OCI-LY3 (cell line): ENCODE data around the gene TSPAN9.

Source experiments
- H2AFZ ChIP-seq: fragments of 200-600, 300-600 bp; shearing (Covaris generic); 2 replicates; pipeline ENCODE4 v1.6.0; 2014; ENCODE audit warnings: antibody characterized with exemption, low read depth, low read length
- H3K27ac ChIP-seq: fragments of 200-600, 300-600 bp; sonication (generic); 2 replicates; pipeline ENCODE4 v1.5.1; 2014; ENCODE audit warnings: mild to moderate bottlenecking, low read length, moderate library complexity, mixed read lengths
- H3K27me3 ChIP-seq: fragments of 200-600, 300-600 bp; sonication (generic); 2 replicates; pipeline ENCODE4 v1.6.1; 2014; ENCODE audit warnings: low read depth, low read length, mixed read lengths
- H3K36me3 ChIP-seq: fragments of 200-600, 300-600 bp; sonication (generic); replicated peaks from 2 replicates; pipeline ENCODE3; 2014; ENCODE audit warnings: low read depth, low read length, mixed read lengths
- H3K4me1 ChIP-seq: fragments of 300-600, 200-600 bp; sonication (generic); 2 replicates; pipeline ENCODE4 v1.6.1; 2014; ENCODE audit warnings: low read length, mixed read lengths
- H3K4me2 ChIP-seq: fragments of 200-600, 300-600 bp; sonication (generic); 2 replicates; pipeline ENCODE4 v1.6.1; 2014; ENCODE audit warnings: low read length, mixed read lengths
- H3K4me3 ChIP-seq: fragments of 300-600, 200-600 bp; sonication (generic); 2 replicates; pipeline ENCODE4 v1.5.1; 2014; ENCODE audit warnings: antibody characterized with exemption, mild to moderate bottlenecking, low read length, moderate library complexity
- H3K79me2 ChIP-seq: fragments of 300-600, 200-600 bp; shearing (Covaris generic); 2 replicates; pipeline ENCODE4 v1.6.1; 2014; ENCODE audit warnings: mild to moderate bottlenecking, low read length, mixed read lengths
- H3K9ac ChIP-seq: fragments of 300-600, 200-600 bp; shearing (Covaris generic); 2 replicates; pipeline ENCODE4 v1.6.0; 2014; ENCODE audit warnings: mild to moderate bottlenecking, low read length, moderate library complexity
- H3K9me3 ChIP-seq: fragments of 200-600, 300-600 bp; shearing (Covaris generic); 2 replicates; pipeline ENCODE4 v1.6.1; 2014; ENCODE audit warnings: low read length, mixed read lengths; ENCODE audit not compliant: insufficient read depth
- H4K20me1 ChIP-seq: fragments of 200-600, 300-600 bp; sonication (generic); 2 replicates; pipeline ENCODE4 v1.6.1; 2016; ENCODE audit warnings: low read length, mixed read lengths; ENCODE audit not compliant: insufficient read depth
- EZH2phosphoT487 ChIP-seq: fragments of 200-600 bp; shearing (Covaris generic); IDR thresholded peaks from 2 replicates; pipeline ENCODE4 v1.6.1; 2018; ENCODE audit warnings: antibody characterized with exemption, mixed run types, low read depth
- TF ChIP-seq, protein P1 (sequence below): fragments of 200-600, 300-600 bp; sonication (generic); IDR thresholded peaks from 2 replicates; pipeline ENCODE4 v1.5.1; 2014; ENCODE audit warnings: antibody characterized with exemption, low read length, low read depth

TSPAN9 gene

DNA sequence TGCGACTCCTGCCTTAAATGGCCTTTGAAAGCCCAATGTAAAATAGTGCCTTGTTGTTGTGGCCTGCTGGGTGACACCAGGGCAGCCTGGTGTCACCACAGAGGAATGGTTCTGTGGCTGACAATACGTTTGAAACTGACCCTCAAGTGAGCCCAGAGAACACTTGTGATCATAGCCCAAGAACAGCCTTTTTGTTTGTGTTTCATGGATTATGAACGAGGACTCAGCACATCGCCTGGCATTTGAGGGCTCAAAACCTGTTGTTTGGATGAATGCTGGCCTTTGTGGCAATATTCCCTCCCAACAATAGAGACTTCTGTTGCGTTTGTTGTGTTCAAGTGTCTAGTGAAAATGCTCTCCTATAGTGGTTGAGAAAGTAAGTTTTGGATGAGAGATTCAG lies 48.5 kb downstream of the TSPAN9 start:
- H3K4me1 ChIP-seq, result peaks cover 17% of the 10 kb centered on the region
- H3K4me2 ChIP-seq, result no peak overlapping the region
- no peaks in the 10 kb centered on the region for H3K36me3 ChIP-seq
- no peak overlapping the region for H3K9ac ChIP-seq
- 0 out of 2 replicates have a peak, but pooled peaks cover 3% of the 10 kb centered on the region for H4K20me1 ChIP-seq
- no peak overlapping the region for H2AFZ ChIP-seq
- H3K27me3 ChIP-seq, result peaks cover 53% of the 10 kb centered on the region
- H3K4me3 ChIP-seq, result no peak overlapping the region
- H3K79me2 ChIP-seq, result no peaks in the 10 kb centered on the region
- 0 out of 2 replicates have a peak, but pooled peaks cover 3% of the 10 kb centered on the region for H3K9me3 ChIP-seq
- TF ChIP-seq, protein P1, sequence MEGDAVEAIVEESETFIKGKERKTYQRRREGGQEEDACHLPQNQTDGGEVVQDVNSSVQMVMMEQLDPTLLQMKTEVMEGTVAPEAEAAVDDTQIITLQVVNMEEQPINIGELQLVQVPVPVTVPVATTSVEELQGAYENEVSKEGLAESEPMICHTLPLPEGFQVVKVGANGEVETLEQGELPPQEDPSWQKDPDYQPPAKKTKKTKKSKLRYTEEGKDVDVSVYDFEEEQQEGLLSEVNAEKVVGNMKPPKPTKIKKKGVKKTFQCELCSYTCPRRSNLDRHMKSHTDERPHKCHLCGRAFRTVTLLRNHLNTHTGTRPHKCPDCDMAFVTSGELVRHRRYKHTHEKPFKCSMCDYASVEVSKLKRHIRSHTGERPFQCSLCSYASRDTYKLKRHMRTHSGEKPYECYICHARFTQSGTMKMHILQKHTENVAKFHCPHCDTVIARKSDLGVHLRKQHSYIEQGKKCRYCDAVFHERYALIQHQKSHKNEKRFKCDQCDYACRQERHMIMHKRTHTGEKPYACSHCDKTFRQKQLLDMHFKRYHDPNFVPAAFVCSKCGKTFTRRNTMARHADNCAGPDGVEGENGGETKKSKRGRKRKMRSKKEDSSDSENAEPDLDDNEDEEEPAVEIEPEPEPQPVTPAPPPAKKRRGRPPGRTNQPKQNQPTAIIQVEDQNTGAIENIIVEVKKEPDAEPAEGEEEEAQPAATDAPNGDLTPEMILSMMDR, result no peak
- no peak for TF ChIP-seq EZH2phosphoT487
- H3K27ac ChIP-seq, result no peak overlapping the region

DNA sequence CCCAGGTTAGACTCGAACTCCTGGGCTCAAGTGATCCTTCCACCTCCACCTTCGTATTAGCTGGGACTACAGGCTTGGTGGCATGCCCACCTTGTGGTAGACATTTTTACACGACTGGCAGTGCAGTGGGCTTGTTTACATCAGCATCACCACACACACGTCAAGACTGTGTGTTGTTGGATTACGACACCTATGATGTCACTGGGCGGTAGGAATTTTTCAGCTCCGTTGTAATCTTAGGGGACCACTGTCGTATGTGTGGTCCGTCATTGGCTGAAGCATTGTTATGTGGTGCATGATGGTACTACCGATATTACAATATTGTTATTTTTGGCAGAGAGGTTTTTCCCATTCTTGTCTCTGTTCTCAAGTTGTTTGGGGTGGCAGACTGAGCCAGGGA lies 50.7 kb downstream of the TSPAN9 start:
- Histone ChIP-seq H3K27me3 (peaks cover 59% of the 10 kb centered on the region), H3K4me2 (no peak overlapping the region), H3K36me3 (no peaks in the 10 kb centered on the region), H3K27ac (no peak overlapping the region), H3K4me1 (peaks cover 17% of the 10 kb centered on the region), H3K9ac (no peak overlapping the region), H3K79me2 (no peaks in the 10 kb centered on the region), H2AFZ (no peak overlapping the region), H4K20me1 (0 out of 2 replicates have a peak, but pooled peaks cover 3% of the 10 kb centered on the region), H3K4me3 (no peak overlapping the region), H3K9me3 (0 out of 2 replicates have a peak, but pooled peaks cover 3% of the 10 kb centered on the region)
- TF ChIP-seq, protein P1, result no peak
- TF ChIP-seq EZH2phosphoT487, result no peak

DNA sequence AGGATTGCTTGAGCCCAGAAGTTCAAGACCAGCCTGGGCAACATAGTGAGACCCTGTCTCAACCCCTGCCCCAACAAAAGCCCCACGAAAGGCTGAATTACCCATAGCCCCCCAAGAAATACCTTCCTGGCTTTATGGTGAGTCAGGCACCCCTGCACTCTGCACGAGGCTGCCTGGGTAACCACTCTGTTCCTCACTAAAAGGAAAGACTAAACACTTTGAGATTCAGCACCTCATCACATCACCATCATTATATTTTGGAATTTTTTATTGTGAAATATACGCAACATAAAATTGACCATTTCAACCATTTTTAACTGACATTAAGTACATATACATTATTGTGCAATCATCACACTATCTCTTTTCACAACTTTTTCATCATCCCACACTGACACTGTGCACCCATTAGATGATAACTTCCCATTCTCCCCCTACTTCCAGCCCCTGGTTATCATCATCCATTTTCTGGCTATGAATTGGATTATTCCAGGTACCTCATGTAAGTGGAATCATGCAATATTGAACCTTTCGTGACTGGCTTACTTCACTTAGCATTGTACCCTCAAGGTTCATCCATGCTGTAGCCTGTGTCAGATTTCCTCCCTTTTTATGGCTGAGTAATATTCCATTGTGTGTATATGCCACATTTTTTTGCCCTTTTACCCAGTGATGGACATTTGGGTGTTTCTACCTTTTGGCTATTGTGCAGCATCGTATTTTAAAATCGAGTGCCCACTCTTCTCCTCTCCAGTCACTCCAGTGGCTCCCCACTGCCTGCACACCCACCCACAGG lies 51.5 kb downstream of the TSPAN9 start:
- Histone ChIP-seq H3K9ac (no peak overlapping the region), H3K9me3 (0 out of 2 replicates have a peak, but pooled peaks cover 3% of the 10 kb centered on the region), H3K4me1 (peaks cover 17% of the 10 kb centered on the region), H4K20me1 (0 out of 2 replicates have a peak, but pooled peaks cover 3% of the 10 kb centered on the region), H3K27ac (no peak overlapping the region), H3K36me3 (no peaks in the 10 kb centered on the region), H3K4me2 (no peak overlapping the region; the same call in 1 of the 2 replicates), H2AFZ (no peak overlapping the region), H3K27me3 (peaks cover 61% of the 10 kb centered on the region), H3K79me2 (no peaks in the 10 kb centered on the region), H3K4me3 (no peak overlapping the region)
- TF ChIP-seq, protein P1, result no peak
- no peak for TF ChIP-seq EZH2phosphoT487

DNA sequence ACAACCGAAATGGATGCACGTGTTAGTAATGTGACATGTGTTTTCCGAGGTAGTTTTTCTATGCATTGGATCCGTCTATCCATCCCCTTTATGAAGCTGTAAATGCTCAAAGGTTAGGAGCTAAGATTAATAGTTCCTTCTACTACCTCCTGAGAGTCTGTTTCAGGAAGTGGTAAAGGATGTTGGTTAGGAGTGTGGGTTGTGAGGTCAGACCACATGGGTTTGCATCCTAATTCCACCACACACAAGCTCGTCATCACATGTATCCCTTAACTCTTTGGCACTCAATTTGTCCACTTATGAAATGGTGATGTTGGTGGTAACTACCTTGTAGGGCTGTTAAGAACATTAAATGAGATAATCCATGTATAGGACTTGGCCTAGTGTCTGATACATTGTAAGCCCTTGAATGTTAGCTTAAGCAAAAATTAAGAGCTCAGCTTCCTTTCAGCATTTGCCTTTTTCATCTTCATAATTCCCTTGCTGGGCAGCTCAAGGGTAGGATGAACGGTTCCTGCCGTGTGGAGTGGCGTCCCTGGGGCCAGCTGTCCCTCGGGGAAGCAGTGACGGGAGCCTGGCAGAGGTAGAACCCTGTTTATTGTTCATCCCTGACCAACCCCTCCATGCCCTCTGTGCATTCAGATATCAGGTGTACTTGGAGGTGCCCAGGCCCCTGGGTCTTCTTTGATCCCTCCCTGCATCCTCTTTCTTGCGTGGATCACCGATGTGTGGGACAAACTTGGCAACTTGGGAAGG lies 52.3 kb downstream of the TSPAN9 start:
- H3K27me3 ChIP-seq, result peaks cover 64% of the 10 kb centered on the region
- 0 out of 2 replicates have a peak, but pooled peaks cover 3% of the 10 kb centered on the region for H3K9me3 ChIP-seq
- H3K4me3 ChIP-seq, result peak overlapping the region; percentile 62
- H3K27ac ChIP-seq, result no peak overlapping the region
- H4K20me1 ChIP-seq, result 0 out of 2 replicates have a peak, but pooled peaks cover 3% of the 10 kb centered on the region
- H3K4me1 ChIP-seq, result peaks cover 17% of the 10 kb centered on the region
- H3K4me2 ChIP-seq, result peak overlapping the region; percentile 80
- no peaks in the 10 kb centered on the region for H3K79me2 ChIP-seq
- H3K36me3 ChIP-seq, result no peaks in the 10 kb centered on the region
- TF ChIP-seq, protein P1, result no peak
- TF ChIP-seq EZH2phosphoT487, result no peak
- no peak overlapping the region; the same call in 1 of the 2 replicates for H3K9ac ChIP-seq
- H2AFZ ChIP-seq, result no peak overlapping the region
